ENCODE measurements around the gene TNPO3.
"Not testable (repeated sequence)": the region's sequence is repeated elsewhere in the genome, so short reads cannot be mapped to it uniquely, and the experiment has no call there.

TNPO3 gene

DNA sequence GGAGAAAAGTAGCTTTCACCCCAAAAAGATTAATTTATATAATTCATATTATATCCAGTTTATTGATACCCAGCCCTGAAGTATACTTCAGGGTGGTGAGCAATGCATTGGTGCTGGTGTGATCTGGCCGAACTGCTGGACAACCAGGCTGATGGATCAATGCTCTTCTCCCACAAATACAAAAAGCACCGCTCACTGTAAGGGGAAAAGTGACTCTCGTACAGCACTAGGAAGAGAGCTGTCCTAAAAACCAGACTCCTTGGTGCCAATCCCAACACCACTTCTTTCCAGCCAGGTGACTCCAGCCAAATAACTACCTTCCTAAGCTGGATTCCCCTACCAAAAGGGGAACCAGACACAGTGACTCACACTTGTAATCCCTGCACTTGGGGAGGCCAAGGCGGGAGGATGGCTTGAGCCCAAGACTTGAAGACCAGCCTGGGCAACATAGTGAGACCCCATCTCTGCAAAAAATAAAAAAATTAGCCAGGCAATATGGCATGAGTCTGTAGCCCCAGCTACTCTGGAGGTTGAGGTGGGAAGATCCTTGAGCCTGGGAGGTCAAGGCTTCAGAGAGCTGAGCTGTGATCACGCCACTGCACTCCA, 13.1 kb upstream of the TNPO3 start:
- no peak for DNase-seq

DNA sequence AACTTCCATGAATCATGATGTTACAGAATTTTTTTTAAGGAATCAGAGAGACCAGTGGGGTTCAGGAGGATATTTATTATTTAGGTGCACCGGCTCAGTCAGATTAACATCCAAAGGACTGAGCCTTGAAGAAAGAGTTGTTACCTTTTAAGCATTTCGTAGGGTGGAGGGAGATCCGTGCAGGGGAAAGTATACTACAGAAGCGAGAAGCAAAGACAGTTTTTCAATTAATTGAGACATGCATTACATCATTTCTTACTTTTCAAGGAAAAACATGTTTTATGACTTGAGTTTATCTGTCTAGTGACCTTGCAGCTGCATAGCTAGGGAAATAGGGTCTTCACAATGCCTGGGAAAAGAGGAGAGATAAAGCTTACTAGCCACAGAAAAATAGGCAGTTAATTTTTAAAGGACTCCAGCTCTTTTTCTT, 12.2 kb upstream of the TNPO3 start:
- DNase-seq = not testable (repeated sequence)

DNA sequence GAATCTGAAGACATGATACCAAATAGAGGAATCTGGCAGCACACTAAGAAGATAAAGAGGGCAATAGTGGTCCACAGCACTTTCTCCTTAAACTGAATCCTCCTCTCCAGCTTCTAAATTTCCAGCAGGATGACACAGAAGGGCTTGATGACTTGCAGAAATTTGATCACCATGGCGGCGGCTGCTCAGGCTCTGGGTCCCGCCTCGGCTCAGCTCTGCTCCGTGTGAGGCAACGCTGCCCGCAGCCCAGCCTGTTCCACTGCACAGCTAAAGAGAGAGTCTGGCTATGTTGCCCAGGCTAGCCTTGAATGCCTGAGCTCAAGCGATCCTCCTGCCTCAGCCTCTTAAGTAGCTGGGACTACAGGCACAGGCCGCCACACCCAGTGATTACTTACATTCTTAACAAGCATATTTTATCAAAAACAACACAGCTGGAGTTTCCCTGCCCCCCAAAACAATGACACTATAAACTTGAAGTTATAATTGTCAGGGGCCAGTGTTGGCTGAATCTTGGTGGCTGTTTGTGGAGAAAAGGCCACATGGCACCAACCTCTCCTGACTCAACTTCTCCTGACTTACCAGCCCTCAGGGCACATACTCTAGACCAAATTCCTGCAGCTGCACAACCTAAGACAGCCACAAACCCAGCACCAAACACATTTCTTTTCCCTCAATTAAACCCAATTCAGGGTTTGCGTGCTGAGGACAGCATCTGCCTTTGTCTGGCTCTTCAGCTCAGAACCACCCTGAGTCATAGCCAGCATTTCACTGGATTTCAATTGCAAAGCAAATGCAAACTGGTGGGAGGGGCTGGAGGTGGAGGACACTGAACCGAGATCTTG, 11.6 kb upstream of the TNPO3 start:
- DNase-seq = no peak

DNA sequence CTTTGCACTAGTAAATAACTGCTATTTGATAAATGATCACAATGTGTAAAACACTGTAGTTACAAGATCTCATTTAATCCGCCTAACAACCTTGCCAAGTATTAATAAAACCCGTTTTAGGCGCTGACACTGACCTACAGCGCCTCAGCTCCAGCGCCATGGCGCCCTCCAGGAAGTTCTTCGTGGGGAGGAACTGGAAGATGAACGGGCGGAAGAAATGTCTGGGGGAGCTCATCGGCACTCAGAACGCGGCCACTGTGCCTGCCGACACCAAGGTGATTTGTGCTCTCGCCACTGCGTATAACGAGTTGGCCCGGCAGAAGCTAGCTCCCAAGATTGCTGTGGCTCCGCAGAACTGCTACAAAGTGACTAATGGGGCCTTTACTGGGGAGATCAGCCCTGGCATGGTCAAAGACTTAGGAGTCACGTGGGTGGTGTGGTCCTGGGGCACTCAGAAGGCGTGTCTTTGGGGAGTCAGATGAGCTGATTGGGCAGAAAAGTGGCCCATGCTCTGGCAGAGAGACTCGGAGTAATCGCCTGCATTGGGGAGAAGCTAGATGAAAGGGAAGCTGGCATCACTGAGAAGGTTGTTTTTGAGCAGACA, 1.1 kb upstream of the TNPO3 start:
- DNase-seq = no peak

DNA sequence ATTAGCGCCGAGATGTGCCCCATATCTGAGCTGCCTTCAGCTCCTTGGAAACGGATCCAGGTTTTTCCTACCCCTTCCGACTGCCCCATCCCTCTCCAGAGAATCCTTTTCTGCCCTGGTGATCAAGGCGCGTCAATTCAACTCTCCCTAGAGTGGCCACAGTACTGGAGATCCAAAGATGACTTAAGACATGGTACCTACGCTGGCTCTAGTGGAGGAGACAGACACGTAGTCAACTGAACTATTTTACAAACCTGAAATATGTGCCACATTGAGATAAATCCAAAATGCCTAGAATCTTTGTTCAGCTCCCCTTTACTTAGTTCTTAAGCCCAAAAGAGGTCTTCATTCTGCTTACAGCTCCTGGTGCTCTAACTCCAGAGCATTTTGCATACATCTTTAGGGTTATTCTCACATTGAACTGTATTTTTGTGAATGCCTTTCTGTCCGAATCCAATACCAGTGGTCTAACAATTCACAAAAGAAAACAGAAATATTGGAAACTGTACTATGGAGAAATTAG, 444 bp upstream of the TNPO3 start:
- DNase-seq = no peak

DNA sequence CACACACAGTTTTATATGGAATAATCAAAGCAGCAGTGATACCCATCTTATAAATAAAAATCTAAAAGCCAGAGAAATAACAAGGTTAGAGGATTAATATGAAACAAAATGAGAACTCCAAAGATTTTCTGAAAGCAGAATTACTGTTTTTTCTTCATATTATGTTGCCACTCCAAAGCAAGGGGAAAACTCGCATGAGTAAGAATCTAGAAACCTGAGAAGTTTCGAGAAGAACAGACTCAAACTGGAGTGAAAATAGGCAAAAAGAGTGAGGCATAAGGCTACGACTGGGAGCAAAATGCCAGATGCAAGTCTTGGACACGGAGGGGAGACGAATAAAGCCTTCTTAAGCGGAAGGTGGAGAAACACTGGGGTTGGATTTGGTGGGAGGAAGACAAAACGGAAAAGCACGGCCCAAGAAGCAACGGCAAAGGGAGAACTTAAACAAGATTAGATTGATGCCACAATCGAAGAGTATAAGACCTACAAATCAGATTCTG, 923 bp downstream of the TNPO3 start:
- no peak for DNase-seq

DNA sequence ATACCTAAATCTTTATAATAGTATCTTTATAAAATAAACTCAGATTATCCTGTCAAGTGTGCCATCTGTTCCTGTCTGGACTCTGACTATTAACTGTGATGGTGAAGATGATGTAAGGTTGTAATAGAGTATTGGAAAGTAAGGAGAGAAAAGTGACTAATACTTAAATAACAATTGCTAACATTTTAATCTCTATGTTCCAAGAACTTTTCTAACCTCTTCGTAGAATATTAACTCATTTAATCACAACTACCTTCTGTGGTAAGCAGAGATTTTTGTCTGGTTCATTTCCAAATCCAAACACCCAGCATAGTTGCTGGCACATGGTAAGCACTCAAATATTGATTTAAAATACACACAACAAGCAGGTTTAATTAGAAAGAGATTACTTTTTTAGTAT, 2.5 kb downstream of the TNPO3 start:
- no peak for DNase-seq

DNA sequence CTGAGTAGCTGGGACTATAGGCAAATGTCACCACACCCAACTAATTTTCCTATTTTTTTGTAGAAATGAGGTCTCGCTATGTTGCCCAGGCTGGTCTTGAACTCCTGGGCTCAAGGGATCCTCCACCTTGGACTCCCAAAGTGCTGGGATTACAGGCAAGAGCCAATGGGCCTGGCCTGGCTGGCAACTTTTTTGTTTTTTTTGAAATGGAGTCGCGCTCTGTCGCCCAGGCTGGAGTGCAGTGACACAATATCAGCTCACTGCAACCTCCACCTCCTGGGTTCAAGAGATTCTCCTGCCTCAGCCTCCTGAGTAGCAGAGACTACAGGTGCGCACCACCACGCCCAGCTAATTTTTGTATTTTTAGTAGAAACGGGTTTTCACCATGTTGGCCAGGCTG, 3.5 kb downstream of the TNPO3 start:
- not testable (repeated sequence) for DNase-seq

DNA sequence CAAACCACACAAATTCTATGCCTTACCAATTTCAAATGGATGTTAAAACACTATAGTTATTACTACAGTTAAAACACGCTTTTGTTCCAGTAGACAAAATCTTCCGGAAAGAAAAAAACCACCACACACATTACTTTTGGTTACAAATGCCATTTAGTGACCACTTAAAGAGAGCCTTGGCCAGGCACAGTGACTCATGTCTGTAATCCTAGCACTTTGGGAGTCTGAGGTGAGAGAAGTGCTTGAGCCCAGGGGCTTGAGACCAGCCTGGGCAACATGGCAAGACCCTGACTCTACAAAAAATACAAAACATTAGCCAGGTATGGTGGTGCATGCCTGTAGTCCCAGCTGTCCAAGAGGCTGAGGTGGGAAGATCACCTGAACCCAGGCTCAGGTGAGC, 7.2 kb downstream of the TNPO3 start:
- DNase-seq = no peak

DNA sequence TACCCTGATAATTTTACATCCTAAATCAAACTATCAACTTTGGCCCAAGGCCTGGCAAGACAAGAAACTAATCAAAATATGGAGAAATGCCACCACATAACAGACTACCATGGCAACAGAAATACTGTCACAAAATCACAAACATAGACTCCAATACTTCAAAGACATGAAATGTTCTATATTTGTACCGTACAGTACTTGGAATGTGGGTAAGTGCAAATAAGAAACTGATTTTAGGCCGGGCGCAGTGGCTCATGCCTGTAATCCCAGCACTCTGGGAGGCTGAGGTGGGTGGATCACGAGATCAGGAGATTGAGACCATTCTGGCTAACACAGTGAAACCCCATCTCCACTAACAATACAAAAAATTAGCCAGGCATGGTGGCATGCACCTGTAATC, 9.2 kb downstream of the TNPO3 start:
- no peak for DNase-seq

DNA sequence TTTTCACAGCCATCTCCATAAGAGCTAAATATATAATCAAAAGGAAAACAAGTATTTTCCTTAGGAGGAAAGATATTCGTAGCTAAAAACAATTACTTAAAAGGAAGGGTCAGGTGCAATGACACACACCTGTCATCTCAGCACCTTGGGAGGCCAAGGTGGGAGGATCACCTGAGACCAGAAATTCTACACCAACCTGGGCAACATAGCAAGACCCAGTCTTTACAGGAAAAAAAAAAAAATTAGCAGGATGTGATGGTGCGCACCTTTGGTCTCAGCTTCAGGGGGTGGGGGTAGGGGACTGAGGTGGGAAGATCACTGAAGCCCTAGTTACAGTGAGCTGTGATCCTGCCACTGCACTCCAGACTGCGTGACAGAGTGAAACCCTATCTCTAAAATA, 11.9 kb downstream of the TNPO3 start:
- no peak for DNase-seq

DNA sequence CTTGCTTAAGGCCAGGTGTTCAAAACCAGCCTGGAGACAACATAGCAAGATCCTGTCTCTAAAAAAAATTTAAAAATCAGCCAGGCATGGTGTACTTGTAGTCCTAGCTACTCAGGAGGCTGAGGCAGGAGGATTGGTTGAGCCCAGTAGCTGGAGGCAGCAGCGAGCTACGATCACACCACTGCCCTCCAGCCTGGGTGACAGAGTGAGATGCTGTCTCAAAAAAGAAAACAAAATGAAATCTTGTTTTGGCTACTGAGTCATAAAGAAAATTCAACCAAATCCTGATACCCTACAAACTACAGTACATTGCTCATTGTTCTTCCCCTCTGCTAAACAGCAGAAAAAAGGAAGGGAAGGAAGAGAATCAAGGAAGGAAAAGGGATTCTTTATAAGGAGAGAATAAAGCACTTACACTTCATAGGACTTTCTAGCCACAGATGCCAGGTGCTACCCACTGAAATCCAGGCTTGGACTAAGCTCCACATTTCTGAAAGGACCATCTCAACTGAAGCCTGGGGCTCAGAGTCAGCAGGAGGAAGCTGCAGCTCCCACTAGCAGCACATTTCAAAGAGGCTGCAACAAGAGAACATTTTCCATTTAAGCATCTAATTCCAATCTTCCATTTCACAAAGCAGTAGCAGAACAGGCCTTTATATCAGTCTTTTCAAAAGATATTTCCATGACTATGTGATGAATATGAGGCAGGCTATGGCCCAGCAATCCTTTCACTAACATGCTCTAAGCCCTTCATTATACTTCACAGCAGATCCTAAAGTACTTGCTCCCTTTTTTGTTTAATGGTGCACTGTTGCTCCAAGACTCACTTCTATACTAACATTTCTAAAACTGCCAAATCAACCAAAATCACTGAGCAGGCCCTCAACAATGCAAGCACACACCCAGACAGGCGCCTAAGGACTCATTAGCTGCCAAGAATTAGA, 13.5 kb downstream of the TNPO3 start:
- DNase-seq = no peak

DNA sequence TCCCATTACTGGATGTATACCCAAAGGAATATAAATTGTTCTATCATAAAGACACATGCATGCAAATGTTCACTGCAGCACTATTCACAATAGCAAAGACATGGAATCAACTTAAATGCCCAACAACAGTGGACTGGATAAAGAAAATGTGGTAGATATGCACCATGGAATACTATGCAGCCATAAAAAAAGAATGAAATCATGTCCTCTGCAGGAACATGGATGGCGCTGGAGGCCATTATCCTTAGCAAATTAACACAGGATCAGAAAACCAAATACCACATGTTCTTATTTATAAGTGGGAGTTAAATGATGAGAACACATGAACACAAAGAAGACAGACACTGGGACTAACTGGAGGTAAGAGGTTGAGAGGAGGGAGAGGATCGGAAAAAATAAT, 16.4 kb downstream of the TNPO3 start:
- DNase-seq = not testable (repeated sequence)

DNA sequence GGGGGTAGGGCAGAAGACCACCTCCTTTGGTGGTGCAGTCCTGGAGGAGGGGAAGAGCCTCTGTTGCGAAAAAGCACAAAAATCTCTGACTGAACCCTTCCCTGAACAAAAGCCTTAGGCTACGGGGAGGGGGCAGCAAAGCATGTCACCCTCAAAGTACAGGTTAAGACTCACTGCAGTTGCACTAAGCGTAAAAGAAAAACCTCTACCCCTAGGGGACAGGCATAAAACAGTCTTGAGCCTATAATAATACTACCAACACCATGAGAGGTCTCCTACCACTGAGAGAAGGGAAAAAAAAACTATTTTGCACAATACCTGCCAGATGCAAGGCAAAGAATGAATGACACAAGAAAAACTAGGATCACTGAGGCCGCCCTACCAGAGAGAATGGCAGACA, 17.3 kb downstream of the TNPO3 start:
- no peak for DNase-seq

DNA sequence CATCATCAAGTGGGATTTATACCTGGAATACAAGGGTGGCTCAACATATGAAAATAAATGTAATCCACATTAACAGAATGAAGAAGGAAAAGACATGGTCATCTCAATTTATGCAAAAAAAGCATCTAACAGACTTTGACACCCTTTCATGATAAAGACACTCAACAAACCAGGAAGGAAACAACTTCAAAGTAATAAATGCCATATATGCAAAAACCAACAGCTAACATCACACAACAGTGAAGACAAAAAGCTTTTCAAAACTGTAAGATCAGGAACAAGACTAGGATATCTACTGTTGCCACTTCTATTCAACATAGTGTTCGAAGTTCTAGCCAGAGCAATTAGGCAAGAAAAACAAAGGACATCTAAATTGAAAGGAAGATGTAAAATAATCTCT, 22.9 kb downstream of the TNPO3 start:
- no peak for DNase-seq

DNA sequence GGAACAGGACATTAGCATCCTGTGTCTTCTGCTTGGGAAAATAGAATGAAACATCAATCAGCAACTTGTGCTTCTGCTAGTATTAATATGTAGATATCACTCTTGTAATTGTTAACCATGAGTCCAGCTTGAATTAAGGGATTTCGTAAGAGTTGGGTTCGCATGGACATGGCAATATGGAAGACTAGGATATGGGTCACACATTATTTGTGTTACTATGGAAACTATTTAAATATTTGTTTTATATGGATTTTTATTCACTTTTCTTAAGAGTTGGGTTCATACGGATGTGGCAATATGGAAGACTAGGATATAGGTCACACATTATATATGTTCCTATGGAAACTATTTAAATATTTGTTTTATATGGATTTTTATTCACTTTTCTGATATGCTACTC, 24.5 kb downstream of the TNPO3 start:
- DNase-seq = no peak

DNA sequence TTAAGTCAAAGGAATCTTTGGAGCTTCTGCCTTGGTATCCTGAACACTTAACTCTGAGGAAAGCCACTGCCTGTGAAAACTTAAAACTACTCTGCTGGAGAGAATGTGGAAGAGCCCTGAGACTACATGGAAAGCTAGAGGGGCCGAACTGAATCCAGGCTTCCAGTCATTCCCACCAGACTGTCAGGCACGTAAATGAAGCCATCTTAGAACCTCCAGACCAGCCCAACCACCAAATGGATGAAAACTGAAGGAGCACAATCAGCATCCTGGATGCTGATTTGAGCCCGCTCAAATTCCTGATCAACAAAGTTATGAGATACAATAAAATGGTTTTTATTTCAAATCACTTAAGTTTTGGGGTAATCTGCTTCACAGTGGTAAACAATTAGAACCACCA, 30.8 kb downstream of the TNPO3 start:
- no peak for DNase-seq

DNA sequence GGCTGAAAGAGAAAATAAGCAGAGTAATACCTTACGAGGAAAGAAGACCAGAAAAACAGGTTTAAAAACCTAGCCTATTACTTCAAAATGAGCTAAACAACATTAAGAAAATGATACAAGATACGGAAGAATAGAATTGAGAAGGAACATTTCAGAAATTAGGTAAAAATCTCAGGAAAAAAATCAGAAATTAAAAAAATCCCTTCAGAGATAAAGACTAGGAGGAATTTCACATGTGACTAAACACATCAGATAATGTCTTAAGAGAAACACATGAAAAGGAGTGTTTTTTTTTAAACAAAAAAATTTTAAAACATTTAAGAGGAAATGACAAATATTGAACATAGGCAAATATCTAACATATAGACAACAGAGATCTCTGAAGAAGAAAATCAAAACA, 33.3 kb downstream of the TNPO3 start:
- DNase-seq = no peak

DNA sequence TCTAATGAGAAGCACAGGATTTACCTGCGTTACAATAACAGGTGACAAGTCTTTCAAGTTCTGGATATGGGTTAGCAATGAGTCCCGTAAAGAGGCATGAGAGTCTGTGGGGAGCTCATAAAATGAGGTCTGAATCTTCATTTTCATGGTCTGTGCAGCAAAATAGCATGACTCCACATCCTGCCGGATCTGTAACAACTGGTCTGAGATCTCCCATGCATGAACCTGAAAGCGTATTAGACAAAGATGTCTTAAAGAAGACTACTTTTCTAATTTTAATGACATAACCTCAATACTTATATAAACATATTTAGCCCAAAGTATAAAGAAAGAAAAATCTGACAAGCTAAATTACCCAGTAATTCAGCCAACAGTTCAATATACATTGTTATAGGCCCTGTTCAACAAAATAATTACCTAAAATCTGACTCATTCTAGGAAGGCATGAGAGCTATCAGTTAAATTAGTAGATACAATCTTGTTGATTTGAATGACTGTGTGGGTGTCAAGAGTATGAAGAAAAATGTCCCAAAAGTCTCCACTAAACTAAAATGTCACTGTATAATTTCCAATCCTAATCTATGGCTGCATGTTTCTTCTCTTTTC, 36.9 kb downstream of the TNPO3 start:
- no peak for DNase-seq

DNA sequence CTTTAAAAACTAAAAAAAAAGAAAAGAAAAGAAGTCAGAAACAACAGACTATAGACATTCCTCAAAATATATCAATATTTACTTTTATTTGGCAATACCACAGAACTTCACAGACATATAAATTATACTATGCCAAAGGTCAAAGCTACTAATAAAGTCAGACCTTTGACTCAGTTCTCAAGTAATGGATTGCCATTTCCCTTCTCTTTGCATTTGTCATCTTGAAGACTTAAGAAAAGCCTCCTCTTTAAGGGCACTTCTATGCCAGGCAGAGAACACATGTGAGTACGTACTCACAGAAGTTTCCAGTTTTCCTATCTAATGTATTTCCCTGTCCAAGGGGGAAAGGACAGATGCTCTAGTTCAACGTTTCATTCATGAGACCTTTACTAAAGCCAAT, 37.6 kb downstream of the TNPO3 start:
- DNase-seq = no peak

DNA sequence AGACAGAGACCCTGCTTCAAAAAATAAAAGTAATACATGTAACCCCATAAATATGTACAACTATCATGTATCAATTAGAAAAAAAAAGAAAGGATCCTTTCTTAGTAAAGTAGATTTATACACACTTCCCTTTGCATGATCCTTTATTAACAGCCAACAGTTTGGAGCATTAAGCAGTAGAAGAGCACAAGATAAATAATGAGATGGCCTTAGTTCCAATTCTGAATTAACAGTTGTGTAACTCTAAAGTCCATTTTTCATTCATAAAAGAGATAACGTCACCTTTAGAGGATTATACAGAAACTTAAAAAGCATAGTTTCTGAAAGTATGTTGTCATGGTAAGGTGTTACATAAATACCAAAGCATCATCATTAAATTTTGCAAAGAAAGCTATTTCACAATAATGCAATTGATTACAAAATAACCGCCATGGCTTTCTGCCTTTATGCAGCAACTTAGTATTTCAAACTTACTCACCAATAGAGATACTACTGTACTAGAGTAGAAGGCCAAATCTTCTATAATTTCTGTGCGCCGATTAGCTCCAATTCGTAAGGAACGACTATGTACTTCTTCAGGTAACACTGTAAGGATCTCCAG, 40.3 kb downstream of the TNPO3 start:
- no peak for DNase-seq

All from CD4-positive, alpha-beta T cell treated with Interleukin-17A for 1 hour (primary cell).